ENCODE measurements around the gene HINT2. TPM values are rescaled to one million over a fixed set of nuclear protein-coding genes. Genes with fewer than 3 reads are reported as not detected.

Gene HINT2
- total RNA-seq, 1 donor from 2014 or later, result 37.1 TPM

- intact Hi-C loops (cut with DNase I), result no loop called here
- Histone ChIP-seq H3K36me3 (no peaks in the 10 kb centered on the region), H3K9me3 (no peaks in the 10 kb centered on the region), H3K4me1 (peaks cover 12% of the 10 kb centered on the region), H3K27ac (peak overlapping the region; percentile 66), H3K27me3 (no peaks in the 10 kb centered on the region), H3K4me3 (peak overlapping the region; percentile 50)
- no peak for TF ChIP-seq CTCF (IDR thresholded peaks at IDR 0.05)
- ATAC-seq, result no peak
- no peak for DNase-seq
These were observed 22.6 kb downstream of the HINT2 start for GRCh38 chr9:35792024-35792813.

DNA sequence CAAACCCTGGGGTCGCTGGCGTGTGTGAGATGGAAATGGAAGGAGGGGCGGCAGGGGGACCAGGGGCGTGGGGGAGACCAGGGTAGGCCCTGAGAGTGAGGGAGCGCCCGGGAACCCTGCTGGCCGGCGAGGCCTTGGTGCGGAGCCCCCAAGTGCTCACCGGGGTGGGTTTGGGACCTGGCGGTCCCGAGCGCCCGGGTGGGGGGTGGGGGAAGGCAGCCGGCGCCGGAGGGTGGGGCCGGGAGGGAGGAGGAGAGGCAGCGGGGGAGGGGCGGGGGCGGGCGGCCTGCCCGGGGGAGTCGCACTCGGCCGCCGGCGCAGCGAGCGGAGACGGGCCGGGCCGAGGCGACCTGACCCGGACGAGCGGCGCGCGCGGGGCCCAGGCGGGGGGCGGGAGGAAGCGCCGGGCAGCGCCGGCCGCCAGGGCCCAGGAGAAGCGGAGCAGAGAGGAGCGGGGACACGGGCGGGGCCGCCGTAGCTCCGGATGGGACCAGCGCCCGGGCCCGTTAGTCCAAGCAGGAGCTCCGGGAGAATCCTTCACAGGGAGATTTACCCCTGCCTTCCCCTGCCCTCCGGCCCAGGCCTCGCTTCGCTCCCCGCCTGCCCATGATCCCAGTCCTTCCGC is 23.4 kb downstream of the HINT2 start, which contains the start of gene NPR2:
Gene NPR2, plus strand, starts transcription at position 295 of the 625 bp plus-strand sequence. CDS start 818 bp downstream, outside the sequence.
- TF ChIP-seq CTCF (IDR thresholded peaks at IDR 0.05), result no peak
- intact Hi-C loops (cut with DNase I), result loop anchor here (2.0 kb wide), 1 partner anchor 91 kb away; no protein-coding TSS in a partner anchor
- Histone ChIP-seq H3K27me3 (no peaks in the 10 kb centered on the region), H3K36me3 (no peaks in the 10 kb centered on the region), H3K9me3 (no peaks in the 10 kb centered on the region), H3K4me1 (peaks cover 12% of the 10 kb centered on the region), H3K4me3 (peak within 1 kb of the TSS; percentile 50), H3K27ac (peak within 1 kb of the TSS; percentile 66)
- DNase-seq, result peak; percentile 65
- peak; percentile 60 for ATAC-seq

DNA sequence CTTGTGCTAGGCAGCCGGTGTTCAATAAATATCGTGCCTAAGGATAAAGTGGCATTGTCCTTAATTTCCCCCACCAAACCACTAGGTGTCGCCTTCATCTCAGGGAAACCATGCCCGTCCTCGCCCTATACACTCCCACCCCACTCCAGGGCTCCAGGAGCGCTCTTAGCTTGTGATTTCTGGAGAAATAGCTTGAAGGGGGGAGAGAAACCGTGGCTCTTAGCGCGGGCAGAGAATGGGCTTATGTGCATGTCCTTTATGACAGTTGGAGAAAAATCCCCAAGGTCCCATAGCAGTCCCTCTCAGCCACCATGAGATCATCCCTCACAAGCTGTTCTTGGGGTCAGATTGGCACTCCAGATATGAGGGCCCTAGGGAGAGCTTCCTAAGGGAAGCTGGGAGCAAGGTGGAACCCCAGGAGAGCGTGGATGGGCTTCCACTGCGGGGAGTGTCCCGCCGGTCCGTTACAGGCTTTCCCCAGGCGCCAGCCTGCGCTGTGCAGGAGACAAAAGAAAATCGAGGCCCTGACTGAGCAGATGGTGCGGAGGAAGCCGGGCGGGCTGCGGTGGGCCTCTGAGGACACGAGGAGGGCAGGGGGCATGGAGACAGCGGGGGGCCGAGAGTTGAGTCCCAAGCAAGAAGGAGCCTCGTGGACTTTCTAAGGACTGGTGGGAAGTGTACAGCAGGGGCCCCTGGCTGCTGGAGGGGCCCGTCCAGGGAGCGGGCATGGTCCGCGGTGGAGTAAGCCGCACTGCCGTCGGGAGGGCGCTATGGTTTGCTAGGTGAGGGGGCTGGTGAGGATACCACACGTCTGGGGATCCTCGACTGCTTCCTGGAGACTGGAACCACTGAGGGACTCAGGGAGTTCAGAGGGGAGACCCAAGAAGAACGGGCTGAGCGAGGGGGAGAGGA is 24.2 kb downstream of the HINT2 start:
- peaks cover 12% of the 10 kb centered on the region for H3K4me1 ChIP-seq
- H3K27ac ChIP-seq, result peak overlapping the region; percentile 51
- TF ChIP-seq CTCF (IDR thresholded peaks at IDR 0.05), result peak; percentile 86
- intact Hi-C loops (cut with DNase I), result loop anchor here (2.0 kb wide), 1 partner anchor 92 kb away; no protein-coding TSS in a partner anchor
- H3K27me3 ChIP-seq, result no peaks in the 10 kb centered on the region
- ATAC-seq (peak; percentile 92), DNase-seq (no peak)
- peak overlapping the region; percentile 50 for H3K4me3 ChIP-seq
- H3K9me3 ChIP-seq, result no peaks in the 10 kb centered on the region
- no peaks in the 10 kb centered on the region for H3K36me3 ChIP-seq

DNA sequence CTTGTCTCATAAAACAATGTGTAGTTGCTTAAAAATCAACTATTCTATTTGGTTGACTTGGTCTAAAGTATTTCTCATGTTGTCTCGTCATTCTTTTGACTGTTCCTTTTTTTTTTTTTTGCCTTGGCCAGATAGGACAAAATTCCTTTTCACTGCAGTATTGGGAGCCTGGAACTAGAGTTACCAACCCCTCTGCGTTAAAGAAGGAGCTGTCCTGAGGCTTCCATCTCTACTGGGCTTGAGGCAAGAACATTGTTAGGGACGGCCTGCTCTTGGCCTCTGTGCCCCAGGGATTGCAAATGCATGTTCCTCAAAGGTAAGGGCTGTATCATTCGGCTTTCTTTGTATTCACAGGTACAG is 24.8 kb downstream of the HINT2 start:
- Histone ChIP-seq H3K9me3 (no peaks in the 10 kb centered on the region), H3K36me3 (no peaks in the 10 kb centered on the region), H3K4me3 (no peak overlapping the region), H3K4me1 (peaks cover 9% of the 10 kb centered on the region), H3K27me3 (no peaks in the 10 kb centered on the region), H3K27ac (no peak overlapping the region)
- intact Hi-C loops (cut with DNase I), result loop anchor here (2.0 kb wide), 1 partner anchor 93 kb away; no protein-coding TSS in a partner anchor
- TF ChIP-seq CTCF (IDR thresholded peaks at IDR 0.05), result no peak
- DNase-seq, result no peak
- no peak for ATAC-seq

DNA sequence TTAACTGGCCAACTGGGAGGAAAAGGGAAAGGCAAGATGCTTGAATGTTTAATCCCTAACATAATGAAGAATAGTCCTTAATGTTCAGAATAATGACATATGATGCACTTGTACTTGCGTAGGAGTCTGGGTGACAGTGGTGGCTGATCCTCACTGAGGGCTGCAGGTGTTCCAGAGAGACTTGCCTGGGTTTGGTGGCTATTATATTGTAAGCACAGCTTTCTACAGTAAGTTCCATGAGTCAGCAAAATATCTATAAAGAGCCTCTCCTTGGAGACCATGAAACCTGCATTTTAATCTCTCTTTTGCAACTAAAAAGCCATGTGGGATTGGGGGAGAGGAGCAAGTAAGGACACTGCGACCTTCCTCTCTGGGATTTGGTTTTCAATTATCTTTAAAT is 25.3 kb downstream of the HINT2 start:
- intact Hi-C loops (cut with DNase I), result no loop called here
- no peak for TF ChIP-seq CTCF (IDR thresholded peaks at IDR 0.05)
- Histone ChIP-seq H3K4me1 (peaks cover 9% of the 10 kb centered on the region), H3K4me3 (no peak overlapping the region), H3K27me3 (no peaks in the 10 kb centered on the region), H3K36me3 (no peaks in the 10 kb centered on the region), H3K27ac (no peak overlapping the region), H3K9me3 (no peaks in the 10 kb centered on the region)
- DNase-seq (no peak), ATAC-seq (no peak)

Measured in upper lobe of right lung (tissue), 1 donor.